ENCODE data around the gene ZNF768. TPM values are rescaled to one million over a fixed set of nuclear protein-coding genes. Genes with fewer than 3 reads are reported as not detected.

The ZNF768 gene
- total RNA-seq, 1 experiment from 2014 or later, result 48.8 TPM

DNA sequence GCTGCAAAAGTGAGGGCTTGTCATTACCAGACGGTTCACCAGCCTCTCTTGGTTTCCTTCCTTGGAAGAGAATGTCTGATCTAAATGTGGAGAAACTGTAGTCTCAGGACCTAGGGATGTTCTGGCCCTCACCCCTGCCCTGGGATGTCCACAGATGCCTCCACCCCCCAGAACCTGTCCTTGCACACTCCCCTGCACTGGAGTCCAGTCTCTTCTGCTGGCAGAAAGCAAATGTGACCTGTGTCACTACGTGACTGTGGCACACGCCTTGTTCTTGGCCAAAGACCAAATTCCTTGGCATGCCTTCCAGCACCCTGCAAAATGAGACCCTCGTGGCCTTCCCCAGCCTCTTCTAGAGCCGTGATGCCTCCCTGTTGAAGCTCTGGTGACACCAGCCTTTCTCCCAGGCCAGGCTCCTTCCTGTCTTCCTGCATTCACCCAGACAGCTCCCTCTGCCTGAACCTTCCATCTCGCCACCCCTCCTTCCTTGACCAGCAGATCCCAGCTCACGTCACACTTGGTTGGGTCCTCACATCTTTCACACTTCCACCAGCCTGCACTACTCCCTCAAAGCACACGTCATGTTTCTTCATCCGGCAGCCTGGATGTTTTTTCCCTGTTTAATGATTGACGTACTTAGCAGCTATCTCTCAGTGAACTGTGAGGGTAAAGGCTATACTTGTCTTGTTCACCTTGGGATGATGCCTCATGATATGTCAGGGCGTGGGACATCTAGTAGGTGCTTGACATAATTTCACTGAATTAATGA lies 4.3 kb downstream of the ZNF768 start (continued):
- no peak for TF ChIP-seq CEBPB (IDR thresholded peaks at IDR 0.05; ENCODE audit: low read depth)

DNA sequence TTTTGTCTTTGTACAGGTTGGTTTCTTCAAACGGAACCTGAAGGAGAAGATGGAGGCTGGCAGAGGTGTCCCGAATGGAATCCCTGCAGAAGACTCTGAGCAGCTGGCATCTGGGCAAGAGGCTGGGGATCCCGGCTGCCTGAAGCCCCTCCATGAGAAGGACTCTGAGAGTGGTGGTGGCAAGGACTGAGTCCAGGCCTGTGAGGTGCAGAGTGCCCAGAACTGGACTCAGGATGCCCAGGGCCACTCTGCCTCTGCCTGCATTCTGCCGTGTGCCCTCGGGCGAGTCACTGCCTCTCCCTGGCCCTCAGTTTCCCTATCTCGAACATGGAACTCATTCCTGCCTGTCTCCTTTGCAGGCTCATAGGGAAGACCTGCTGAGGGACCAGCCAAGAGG lies 4.9 kb downstream of the ZNF768 start:
- Histone ChIP-seq H2AFZ (ENCODE audit: low read depth, low read length, poor library complexity, severe bottlenecking) (no peak overlapping the region), H3K4me1 (ENCODE audit: control insufficient read depth in 1 of 2, insufficient read depth in 2 of 2, low read length in 2 of 2) (peaks cover 0 to 13% of the 10 kb centered on the region in 2 experiments; a peak in 1 of 4 replicates), H3K9me2 (ENCODE audit: insufficient read depth) (no peaks in the 10 kb centered on the region), H3K9me3 (ENCODE audit: control insufficient read depth in 1 of 2, insufficient read depth in 1 of 2, low read depth in 1 of 2, low read length in 2 of 2) (no peaks in the 10 kb centered on the region), H3K36me3 (ENCODE audit: control insufficient read depth in 1 of 2, insufficient read depth in 2 of 2, low read length in 2 of 2) (no peaks in the 10 kb centered on the region; a peak in 1 of 4 replicates), H3K4me3 (replicated peaks in 1 of 2; ENCODE audit: low read depth in 1 of 2, low read length in 2 of 2) (no peak overlapping the region), H3K9ac (ENCODE audit: low read length) (no peak overlapping the region), H3K79me2 (ENCODE audit: insufficient read depth, low read length) (peaks cover 12% of the 10 kb centered on the region), H3K4me2 (ENCODE audit: low read length) (no peak overlapping the region), H3K27me3 (ENCODE audit: insufficient read depth, low read length) (no peaks in the 10 kb centered on the region), H4K20me1 (ENCODE audit: insufficient read depth) (no peaks in the 10 kb centered on the region), H3K27ac (ENCODE audit: low read depth, low read length) (no peak overlapping the region)
- ATAC-seq (no peak), DNase-seq (ENCODE audit: low read depth, low spot score) (no peak)
- ChIA-PET POLR2A (no interaction called here), CTCF (no interaction called here), RAD21 (ENCODE audit: low non-redundant PET in 1 of 2, low total read pairs in 2 of 2, uncharacterized antibody in 2 of 2, unreplicated experiment in 2 of 2) (no interaction called here)
- no TSS peak for BruUV-seq (replicated peaks)
- intact Hi-C loops (cut with micrococcal nuclease), result no loop called here
- TF ChIP-seq, protein P1, sequence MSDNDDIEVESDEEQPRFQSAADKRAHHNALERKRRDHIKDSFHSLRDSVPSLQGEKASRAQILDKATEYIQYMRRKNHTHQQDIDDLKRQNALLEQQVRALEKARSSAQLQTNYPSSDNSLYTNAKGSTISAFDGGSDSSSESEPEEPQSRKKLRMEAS (IDR thresholded peaks at IDR 0.05), result no peak
- TF ChIP-seq, protein P2, sequence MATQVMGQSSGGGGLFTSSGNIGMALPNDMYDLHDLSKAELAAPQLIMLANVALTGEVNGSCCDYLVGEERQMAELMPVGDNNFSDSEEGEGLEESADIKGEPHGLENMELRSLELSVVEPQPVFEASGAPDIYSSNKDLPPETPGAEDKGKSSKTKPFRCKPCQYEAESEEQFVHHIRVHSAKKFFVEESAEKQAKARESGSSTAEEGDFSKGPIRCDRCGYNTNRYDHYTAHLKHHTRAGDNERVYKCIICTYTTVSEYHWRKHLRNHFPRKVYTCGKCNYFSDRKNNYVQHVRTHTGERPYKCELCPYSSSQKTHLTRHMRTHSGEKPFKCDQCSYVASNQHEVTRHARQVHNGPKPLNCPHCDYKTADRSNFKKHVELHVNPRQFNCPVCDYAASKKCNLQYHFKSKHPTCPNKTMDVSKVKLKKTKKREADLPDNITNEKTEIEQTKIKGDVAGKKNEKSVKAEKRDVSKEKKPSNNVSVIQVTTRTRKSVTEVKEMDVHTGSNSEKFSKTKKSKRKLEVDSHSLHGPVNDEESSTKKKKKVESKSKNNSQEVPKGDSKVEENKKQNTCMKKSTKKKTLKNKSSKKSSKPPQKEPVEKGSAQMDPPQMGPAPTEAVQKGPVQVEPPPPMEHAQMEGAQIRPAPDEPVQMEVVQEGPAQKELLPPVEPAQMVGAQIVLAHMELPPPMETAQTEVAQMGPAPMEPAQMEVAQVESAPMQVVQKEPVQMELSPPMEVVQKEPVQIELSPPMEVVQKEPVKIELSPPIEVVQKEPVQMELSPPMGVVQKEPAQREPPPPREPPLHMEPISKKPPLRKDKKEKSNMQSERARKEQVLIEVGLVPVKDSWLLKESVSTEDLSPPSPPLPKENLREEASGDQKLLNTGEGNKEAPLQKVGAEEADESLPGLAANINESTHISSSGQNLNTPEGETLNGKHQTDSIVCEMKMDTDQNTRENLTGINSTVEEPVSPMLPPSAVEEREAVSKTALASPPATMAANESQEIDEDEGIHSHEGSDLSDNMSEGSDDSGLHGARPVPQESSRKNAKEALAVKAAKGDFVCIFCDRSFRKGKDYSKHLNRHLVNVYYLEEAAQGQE (IDR thresholded peaks at IDR 0.05; ENCODE audit: low read depth), result no peak
- TF ChIP-seq CBX3 (IDR thresholded peaks at IDR 0.05; ENCODE audit: low read depth), result no peak
- TF ChIP-seq ELF1 (IDR thresholded peaks at IDR 0.05; ENCODE audit: borderline replicate concordance, low read depth), result no peak
- no peak for TF ChIP-seq RAD21 (IDR thresholded peaks at IDR 0.05; ENCODE audit: low read depth)
- no peak for TF ChIP-seq SRF (IDR thresholded peaks at IDR 0.05; ENCODE audit: low read depth)
- TF ChIP-seq ZNF274 (IDR thresholded peaks at IDR 0.05; ENCODE audit: low read depth, low read length), result no peak
- TF ChIP-seq, protein P3, sequence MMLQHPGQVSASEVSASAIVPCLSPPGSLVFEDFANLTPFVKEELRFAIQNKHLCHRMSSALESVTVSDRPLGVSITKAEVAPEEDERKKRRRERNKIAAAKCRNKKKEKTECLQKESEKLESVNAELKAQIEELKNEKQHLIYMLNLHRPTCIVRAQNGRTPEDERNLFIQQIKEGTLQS (IDR thresholded peaks at IDR 0.05), result no peak
- TF ChIP-seq SIN3A (IDR thresholded peaks at IDR 0.05; ENCODE audit: low read depth), result no peak
- no peak for TF ChIP-seq POLR2A (IDR thresholded peaks at IDR 0.05; ENCODE audit: borderline replicate concordance, extremely low read depth, insufficient read depth, insufficient read length)
